ENCODE measurements around the gene XRCC3. TPM values are rescaled to one million over a fixed set of nuclear protein-coding genes. Genes with fewer than 3 reads are reported as not detected.
A peak's percentile ranks its signal among the peaks of the same experiment; 100 is the strongest.

The XRCC3 gene
- total RNA-seq, 4 donors from 2014 or later: 4.0 to 10.7 (median 6.2) TPM

- peaks cover 0 to 39% (median 23%) of the 10 kb centered on the region in 4 donors for H3K4me1 ChIP-seq
- H3K27ac ChIP-seq: no peak overlapping the region
- peaks cover 0 to 65% (median 12%) of the 10 kb centered on the region in 3 donors for H3K36me3 ChIP-seq
- H3K4me3 ChIP-seq: no peak overlapping the region
- H3K27me3 ChIP-seq: no peaks in the 10 kb centered on the region
- no peaks in the 10 kb centered on the region for H3K9me3 ChIP-seq
- TF ChIP-seq EP300 (IDR thresholded peaks at IDR 0.05) (no peak), POLR2A (IDR thresholded peaks at IDR 0.05) (no peak)
- TF ChIP-seq, protein P1, sequence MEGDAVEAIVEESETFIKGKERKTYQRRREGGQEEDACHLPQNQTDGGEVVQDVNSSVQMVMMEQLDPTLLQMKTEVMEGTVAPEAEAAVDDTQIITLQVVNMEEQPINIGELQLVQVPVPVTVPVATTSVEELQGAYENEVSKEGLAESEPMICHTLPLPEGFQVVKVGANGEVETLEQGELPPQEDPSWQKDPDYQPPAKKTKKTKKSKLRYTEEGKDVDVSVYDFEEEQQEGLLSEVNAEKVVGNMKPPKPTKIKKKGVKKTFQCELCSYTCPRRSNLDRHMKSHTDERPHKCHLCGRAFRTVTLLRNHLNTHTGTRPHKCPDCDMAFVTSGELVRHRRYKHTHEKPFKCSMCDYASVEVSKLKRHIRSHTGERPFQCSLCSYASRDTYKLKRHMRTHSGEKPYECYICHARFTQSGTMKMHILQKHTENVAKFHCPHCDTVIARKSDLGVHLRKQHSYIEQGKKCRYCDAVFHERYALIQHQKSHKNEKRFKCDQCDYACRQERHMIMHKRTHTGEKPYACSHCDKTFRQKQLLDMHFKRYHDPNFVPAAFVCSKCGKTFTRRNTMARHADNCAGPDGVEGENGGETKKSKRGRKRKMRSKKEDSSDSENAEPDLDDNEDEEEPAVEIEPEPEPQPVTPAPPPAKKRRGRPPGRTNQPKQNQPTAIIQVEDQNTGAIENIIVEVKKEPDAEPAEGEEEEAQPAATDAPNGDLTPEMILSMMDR (IDR thresholded peaks at IDR 0.05): no peak
- WGBS, 2 donors: 82 to 83% methylated on average over 34 to 48 of the region's 53 CpGs
- DNase-seq (ENCODE audit: low spot score in 2 of 2): no peak
Measured at GRCh38 chr14:103727313-103727980, 12.2 kb upstream of the XRCC3 start.

GRCh38 chr14:103726474-103726873 is 11.2 kb upstream of the XRCC3 start:
- Histone ChIP-seq H3K4me1 (peaks cover 0 to 47% (median 23%) of the 10 kb centered on the region in 4 donors), H3K27me3 (no peaks in the 10 kb centered on the region), H3K27ac (no peak overlapping the region), H3K9me3 (no peaks in the 10 kb centered on the region), H3K4me3 (no peak overlapping the region), H3K36me3 (peaks cover 0 to 55% (median 6%) of the 10 kb centered on the region in 3 donors)
- 96 to 98% methylated on average over 11 to 17 of the region's 18 CpGs for WGBS, 2 donors
- TF ChIP-seq POLR2A (IDR thresholded peaks at IDR 0.05) (no peak), EP300 (IDR thresholded peaks at IDR 0.05) (no peak)
- TF ChIP-seq, protein P1 (IDR thresholded peaks at IDR 0.05): no peak
- DNase-seq (ENCODE audit: low spot score in 2 of 2): no peak

DNA sequence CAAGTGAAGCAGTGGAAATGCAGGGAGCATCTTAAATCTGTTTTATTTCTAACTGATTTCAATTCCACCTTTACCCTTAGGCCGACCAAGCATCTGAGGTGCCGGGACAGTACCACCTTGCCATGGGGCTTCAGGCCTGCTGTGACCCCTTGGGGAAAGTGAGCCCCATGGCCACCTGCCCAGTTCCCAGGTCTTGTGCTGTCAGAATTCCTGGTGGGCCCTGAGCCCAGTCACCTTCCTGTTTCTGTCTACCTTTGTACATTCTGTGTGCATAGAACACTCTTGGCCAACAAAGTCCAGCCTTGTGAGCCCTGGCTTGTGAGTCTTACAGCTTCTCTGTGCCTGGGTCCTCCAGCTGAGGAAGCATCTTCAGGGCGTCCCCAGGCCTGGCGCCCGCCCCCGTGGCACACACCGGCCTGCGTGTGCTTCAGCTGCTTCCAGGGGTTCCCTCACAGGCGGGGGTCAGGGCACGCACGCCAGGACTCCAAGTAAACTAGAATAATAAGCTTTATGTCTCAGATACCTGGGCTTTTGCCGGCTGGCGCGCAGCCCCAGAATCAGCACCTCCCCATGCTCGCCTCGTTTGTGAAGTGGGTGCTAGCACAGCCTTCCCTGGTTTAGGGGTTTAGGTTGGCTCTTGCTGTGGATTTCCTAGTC is 10.6 kb upstream of the XRCC3 start:
- Histone ChIP-seq H3K4me3 (no peak overlapping the region), H3K27ac (peak overlapping the region in 1 of 4 donors; percentile 91), H3K4me1 (peaks cover 0 to 53% (median 23%) of the 10 kb centered on the region in 4 donors), H3K9me3 (no peaks in the 10 kb centered on the region), H3K36me3 (peaks cover 0 to 49% (median 6%) of the 10 kb centered on the region in 3 donors), H3K27me3 (no peaks in the 10 kb centered on the region)
- no peak for DNase-seq (ENCODE audit: low spot score in 2 of 2)
- TF ChIP-seq, protein P1 (IDR thresholded peaks at IDR 0.05): no peak
- TF ChIP-seq POLR2A (IDR thresholded peaks at IDR 0.05) (no peak), EP300 (IDR thresholded peaks at IDR 0.05) (no peak)
- WGBS, 2 donors: 90 to 91% methylated on average over 11 to 16 of the region's 16 CpGs

DNA sequence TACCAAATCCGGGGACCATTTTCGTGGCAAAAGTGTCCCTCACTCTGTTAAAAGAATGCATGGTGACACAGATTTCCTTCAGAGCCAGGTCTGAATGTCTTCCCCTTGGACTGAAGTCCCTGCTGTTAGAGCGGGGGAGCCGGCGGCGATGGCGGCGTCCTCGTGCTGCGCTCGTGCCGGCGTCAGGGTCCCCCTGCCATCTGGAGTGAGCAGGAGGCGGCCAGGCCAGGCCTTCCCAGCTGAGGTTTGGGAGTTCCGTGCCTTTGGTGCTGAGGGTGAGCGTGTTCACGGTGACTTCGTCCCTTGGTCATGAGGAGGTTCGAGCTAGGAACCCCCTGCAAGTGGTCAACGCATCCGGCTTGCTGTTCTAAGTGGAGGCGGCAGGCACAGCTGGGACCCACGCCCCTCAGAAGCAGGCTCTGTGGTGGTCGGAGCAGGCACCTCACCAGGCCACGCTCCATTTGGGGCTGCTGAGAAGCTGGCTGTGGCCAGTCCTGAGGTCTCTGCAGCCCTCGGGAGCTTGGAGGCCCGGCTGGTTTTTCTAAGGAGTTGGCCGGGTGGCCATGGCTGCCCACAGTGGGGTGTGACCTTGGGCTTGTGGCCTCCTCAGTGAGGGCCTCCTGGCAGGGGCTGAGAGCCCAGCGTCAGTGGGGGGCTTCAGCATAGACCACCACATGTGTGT is 9.9 kb upstream of the XRCC3 start:
- 85 to 89% methylated on average over 23 to 24 of the region's 29 CpGs for WGBS, 2 donors
- no peak for DNase-seq (ENCODE audit: low spot score in 2 of 2)
- H3K36me3 ChIP-seq: peaks cover 0 to 42% (median 6%) of the 10 kb centered on the region in 3 donors
- TF ChIP-seq POLR2A (IDR thresholded peaks at IDR 0.05) (no peak), EP300 (IDR thresholded peaks at IDR 0.05) (no peak)
- TF ChIP-seq, protein P1 (IDR thresholded peaks at IDR 0.05): no peak
- H3K27me3 ChIP-seq: no peaks in the 10 kb centered on the region
- H3K27ac ChIP-seq: peak overlapping the region; percentile 71 to 91 (median 81)
- H3K4me3 ChIP-seq: no peak overlapping the region
- H3K9me3 ChIP-seq: no peaks in the 10 kb centered on the region
- peaks cover 0 to 61% (median 23%) of the 10 kb centered on the region in 4 donors for H3K4me1 ChIP-seq
